HFF-Myc (cell line): ENCODE data around the gene GRIP1.

Experiments
- DNase-seq: peaks from one replicate; pipeline ENCODE4 v3.0.0-alpha.2; 2011; ENCODE audit warnings: low read depth; ENCODE audit errors: extremely low read depth
- H3K4me3 ChIP-seq: replicated peaks from 2 replicates; pipeline ENCODE4 v1.5.1; 2011; ENCODE audit warnings: low read depth, mild to moderate bottlenecking, control low read depth, low read length
- TF ChIP-seq, protein P1 (sequence below): IDR thresholded peaks from 2 replicates; pipeline ENCODE4 v1.5.1; 2012; ENCODE audit warnings: mild to moderate bottlenecking, low read depth, low read length, control low read depth; ENCODE audit errors: missing control alignments

GRIP1 gene

DNA sequence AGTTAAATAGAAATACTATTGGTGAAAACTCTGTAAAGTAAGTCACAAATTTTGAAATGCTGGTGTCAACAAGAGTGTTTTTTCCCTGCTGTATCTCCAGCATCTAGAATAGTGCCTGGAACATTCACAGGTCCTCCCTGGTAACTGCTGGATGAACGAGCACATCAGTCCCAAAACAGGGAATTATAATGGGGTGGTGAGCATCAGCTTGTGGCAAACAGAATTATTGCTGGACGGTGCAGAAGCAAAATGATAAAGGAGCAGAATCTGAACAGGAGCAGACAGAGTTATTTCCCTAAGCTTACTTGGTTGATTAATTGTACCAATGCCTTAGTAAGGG lies 129.9 kb downstream of the GRIP1 start:
- TF ChIP-seq, protein P1, sequence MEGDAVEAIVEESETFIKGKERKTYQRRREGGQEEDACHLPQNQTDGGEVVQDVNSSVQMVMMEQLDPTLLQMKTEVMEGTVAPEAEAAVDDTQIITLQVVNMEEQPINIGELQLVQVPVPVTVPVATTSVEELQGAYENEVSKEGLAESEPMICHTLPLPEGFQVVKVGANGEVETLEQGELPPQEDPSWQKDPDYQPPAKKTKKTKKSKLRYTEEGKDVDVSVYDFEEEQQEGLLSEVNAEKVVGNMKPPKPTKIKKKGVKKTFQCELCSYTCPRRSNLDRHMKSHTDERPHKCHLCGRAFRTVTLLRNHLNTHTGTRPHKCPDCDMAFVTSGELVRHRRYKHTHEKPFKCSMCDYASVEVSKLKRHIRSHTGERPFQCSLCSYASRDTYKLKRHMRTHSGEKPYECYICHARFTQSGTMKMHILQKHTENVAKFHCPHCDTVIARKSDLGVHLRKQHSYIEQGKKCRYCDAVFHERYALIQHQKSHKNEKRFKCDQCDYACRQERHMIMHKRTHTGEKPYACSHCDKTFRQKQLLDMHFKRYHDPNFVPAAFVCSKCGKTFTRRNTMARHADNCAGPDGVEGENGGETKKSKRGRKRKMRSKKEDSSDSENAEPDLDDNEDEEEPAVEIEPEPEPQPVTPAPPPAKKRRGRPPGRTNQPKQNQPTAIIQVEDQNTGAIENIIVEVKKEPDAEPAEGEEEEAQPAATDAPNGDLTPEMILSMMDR, result no peak
- DNase-seq, result no peak
- H3K4me3 ChIP-seq, result no peak overlapping the region

DNA sequence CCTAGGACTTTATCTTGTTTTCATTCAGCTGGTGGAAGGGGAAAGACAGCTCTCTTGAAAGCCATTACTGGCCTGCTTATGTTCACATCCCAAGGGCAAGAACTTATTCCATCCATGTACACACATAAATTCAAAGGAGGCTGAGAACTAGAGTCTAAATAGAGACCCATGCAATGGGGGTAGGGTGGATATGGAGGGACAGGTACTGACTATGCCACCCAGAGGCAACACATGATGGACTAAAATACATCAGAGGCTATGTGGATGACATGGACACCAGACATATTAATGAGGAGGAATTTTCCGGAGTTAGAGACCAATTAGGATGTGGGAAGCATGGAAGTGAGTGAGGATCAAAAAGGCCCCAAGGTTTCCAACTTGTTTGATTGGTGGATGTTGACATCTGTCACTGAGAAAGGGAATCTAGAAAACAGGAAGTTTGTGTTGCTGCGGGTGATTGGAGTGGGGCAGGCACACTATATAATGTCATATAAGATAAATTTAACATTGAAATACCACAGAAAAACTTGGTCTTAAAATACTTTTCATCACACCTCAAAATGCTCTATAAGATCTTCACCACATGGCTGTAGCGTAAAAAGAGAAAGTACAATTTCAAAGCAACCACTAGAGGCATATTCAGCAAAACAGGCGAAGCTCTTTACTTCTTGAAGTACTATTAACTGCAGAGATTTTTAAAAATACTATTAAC lies 130.4 kb downstream of the GRIP1 start:
- TF ChIP-seq, protein P1, result no peak
- no peak for DNase-seq
- H3K4me3 ChIP-seq, result no peak overlapping the region

DNA sequence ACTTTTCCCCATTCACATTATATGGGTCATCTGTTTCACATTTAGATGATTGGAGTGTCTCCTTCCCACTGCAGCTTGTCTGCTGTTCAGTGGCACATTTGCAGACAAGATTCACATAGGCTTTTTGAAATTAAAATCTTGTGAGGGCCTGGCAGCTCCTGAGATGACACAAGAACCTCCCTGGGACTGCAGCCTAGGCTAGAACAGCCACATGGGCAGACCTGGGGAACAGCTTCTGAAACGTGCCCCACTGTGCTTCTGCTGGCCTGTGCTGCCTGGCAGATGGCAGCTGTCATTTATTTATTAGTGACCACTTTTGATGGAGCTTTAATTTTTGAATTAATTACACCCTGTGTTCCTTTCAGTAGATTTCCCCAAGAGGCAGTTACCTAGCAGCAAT lies 137.4 kb downstream of the GRIP1 start:
- H3K4me3 ChIP-seq, result no peak overlapping the region
- no peak for DNase-seq
- TF ChIP-seq, protein P1, result no peak

DNA sequence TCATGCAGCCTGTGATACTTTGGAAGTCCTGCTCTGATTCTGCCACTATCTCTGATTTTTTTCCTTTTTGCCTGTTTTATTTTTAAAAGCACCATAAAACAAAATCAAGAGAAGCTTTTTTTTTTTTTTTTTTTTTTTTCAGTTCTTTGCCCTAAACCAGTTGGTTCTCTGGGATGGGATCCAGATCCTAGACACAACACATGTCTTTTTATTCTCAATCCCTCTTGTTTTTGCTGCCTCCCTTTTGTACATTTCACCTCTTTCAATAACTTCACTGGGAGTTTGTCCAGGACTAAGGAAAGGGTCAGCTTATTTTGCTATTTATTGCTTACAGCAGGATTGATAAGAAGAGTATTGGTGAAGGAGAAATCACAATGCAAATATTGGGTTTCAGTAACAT lies 139.4 kb downstream of the GRIP1 start:
- no peak for DNase-seq
- no peak overlapping the region for H3K4me3 ChIP-seq
- TF ChIP-seq, protein P1, result no peak

DNA sequence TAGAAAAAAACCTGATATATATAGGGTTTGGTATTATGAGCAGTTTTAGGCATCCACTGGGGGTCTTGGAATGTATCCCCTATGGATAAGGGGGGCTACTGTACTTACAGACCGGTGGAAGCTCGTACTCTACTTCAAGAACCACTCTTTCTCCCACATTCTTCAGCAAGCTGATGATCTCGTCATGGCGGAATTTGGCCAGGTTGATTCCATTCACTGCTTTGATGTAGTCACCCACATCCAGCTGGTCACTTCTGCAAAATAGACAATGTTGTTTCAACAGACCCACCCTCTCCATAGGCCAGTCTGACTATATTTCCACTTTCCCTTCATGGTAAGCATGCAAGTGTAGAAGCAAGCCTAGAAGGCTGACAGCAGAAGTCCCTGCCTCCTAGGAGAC lies 139.9 kb downstream of the GRIP1 start:
- no peak for DNase-seq
- no peak overlapping the region for H3K4me3 ChIP-seq
- TF ChIP-seq, protein P1, result no peak

DNA sequence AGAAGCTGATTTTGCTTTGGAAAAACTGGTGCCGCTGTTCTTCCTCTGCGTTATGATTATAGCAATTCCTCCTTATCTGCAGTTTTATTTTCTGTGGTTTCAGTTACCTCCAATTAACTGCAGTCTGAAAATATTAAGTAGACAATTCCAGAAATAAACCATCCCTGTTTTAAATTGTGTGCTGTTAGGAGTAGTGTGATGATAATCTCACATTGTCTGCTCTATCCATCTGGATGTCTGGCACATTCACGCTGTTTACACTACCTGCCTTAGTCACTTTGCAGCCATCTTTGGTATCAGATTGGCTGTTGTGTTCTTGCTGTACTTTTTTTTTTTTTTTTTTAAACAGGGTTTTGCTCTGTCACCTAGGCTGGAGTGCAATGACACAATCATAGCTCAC lies 141.0 kb downstream of the GRIP1 start:
- TF ChIP-seq, protein P1, result no peak
- no peak for DNase-seq
- H3K4me3 ChIP-seq, result no peak overlapping the region

DNA sequence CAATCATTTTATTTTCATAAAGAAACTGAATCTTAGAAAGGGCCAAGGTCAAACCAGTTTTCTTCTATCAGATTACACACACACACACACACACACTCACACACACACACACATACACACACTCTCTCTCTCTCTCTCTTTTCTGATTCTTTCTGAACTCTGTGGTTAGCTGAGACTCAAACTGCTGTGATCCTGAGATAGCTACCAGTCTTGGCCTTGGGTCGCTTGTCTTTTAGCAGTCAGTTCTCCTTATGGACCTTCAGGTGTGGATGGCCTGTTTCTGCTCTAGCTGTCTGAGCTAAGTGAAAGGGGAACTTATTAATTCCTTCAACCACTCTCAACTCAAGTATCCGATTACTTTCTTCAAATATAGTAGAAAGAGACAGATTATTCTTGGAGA lies 145.1 kb downstream of the GRIP1 start:
- H3K4me3 ChIP-seq, result no peak overlapping the region
- TF ChIP-seq, protein P1, result no peak
- no peak for DNase-seq
